Liver (tissue), 9 donors: ENCODE data around the gene INTS3. TPM values are rescaled to one million over a fixed set of nuclear protein-coding genes. Genes with fewer than 3 reads are reported as not detected.

ENCODE experiments used
- DNase-seq: peaks from one replicate; pipeline ENCODE4 v3.0.0-alpha.2; 2017; ENCODE audit warnings: low spot score
- H3K27ac ChIP-seq, 2 donors: one replicate each; pipeline ENCODE4 v1.7.0; 2013; ENCODE audit warnings: inconsistent platforms in 2 of 2, low read length in 2 of 2, control low read depth in 1 of 2, low read depth in 1 of 2, mild to moderate bottlenecking in 1 of 2
- H3K27me3 ChIP-seq, 4 donors: one replicate each; pipeline versions ENCODE4 v1.6.1 to v1.7.0; 2013; ENCODE audit warnings: low read length in 3 of 4, inconsistent platforms in 1 of 4, mild to moderate bottlenecking in 1 of 4, moderate library complexity in 1 of 4; ENCODE audit not compliant: control insufficient read depth in 4 of 4, insufficient read depth in 4 of 4
- H3K36me3 ChIP-seq, 4 donors: one replicate each; pipeline versions ENCODE4 v1.6.1 to v1.7.0; 2013; ENCODE audit warnings: low read length in 3 of 4, mild to moderate bottlenecking in 3 of 4, low read depth in 1 of 4, moderate library complexity in 1 of 4; ENCODE audit not compliant: control insufficient read depth in 4 of 4, insufficient read depth in 3 of 4
- H3K4me1 ChIP-seq, 4 donors: one replicate each; pipeline versions ENCODE4 v1.6.1 to v1.7.0; 2013; ENCODE audit warnings: low read length in 3 of 4, mild to moderate bottlenecking in 3 of 4, moderate library complexity in 1 of 4; ENCODE audit not compliant: control insufficient read depth in 4 of 4, insufficient read depth in 4 of 4
- H3K4me3 ChIP-seq, 3 donors: one replicate each; pipeline versions ENCODE4 v1.6.1 to v1.7.0; 2013; ENCODE audit warnings: low read length in 3 of 3, control low read depth in 1 of 3, low read depth in 1 of 3, mild to moderate bottlenecking in 1 of 3
- H3K9ac ChIP-seq, 2 donors: one replicate each; pipeline ENCODE4 v1.7.0; 2013; ENCODE audit warnings: low read length in 2 of 2, mild to moderate bottlenecking in 2 of 2, moderate library complexity in 2 of 2, control low read depth in 1 of 2, low read depth in 1 of 2
- H3K9me3 ChIP-seq, 4 donors: one replicate each; pipeline versions ENCODE4 v1.6.1 to v1.7.0; 2013; ENCODE audit warnings: low read length in 3 of 4; ENCODE audit not compliant: control insufficient read depth in 4 of 4
- ATF3 ChIP-seq: IDR thresholded peaks from 2 replicates; pipeline ENCODE4 v1.6.1; 2016; ENCODE audit warnings: antibody characterized with exemption
- CTCF ChIP-seq: fragments of 150-350 bp; IDR thresholded peaks from 2 replicates; pipeline ENCODE4 v1.5.1; 2017; ENCODE audit warnings: improper control_type of control experiment, low read depth, low read length; ENCODE audit not compliant: missing input control
- GABPA ChIP-seq, 2 donors: IDR thresholded peaks in 1 of 2; conservative IDR thresholded peaks in 1 of 2; 2 replicates each; pipeline ENCODE4 v1.6.1; 2016; ENCODE audit warnings: antibody characterized with exemption in 2 of 2, mild to moderate bottlenecking in 1 of 2, moderate library complexity in 1 of 2
- HNF4A ChIP-seq, 2 donors: conservative IDR thresholded peaks; 2 replicates each; pipeline ENCODE4 v1.6.1; 2016; ENCODE audit warnings: antibody characterized with exemption in 2 of 2, mild to moderate bottlenecking in 2 of 2
- MAX ChIP-seq: IDR thresholded peaks from 2 replicates; pipeline ENCODE4 v1.6.1; 2016; ENCODE audit warnings: antibody characterized with exemption
- NR2F2 ChIP-seq: IDR thresholded peaks from 2 replicates; pipeline ENCODE4 v1.6.1; 2016; ENCODE audit warnings: antibody characterized with exemption
- SP1 ChIP-seq: IDR thresholded peaks from 2 replicates; pipeline ENCODE4 v1.6.1; 2018; ENCODE audit warnings: antibody characterized with exemption, mild to moderate bottlenecking
- ZBTB33 ChIP-seq: IDR thresholded peaks from 2 replicates; pipeline ENCODE4 v1.6.1; 2016; ENCODE audit warnings: antibody characterized with exemption
- WGBS: extraction: QIAGEN DNeasy Blood & Tissue Kit; methylation state at CpG from one replicate; pipeline ENCODE4 v1.1.7; 2013; 5-methylcytosine and 5-hydroxymethylcytosine counted together
- polyA plus RNA-seq, 2 donors: library from polyadenylated mRNA; stranded (reverse) in 1 of 2; unstranded in 1 of 2; fragments of 200-250 nt in 1 of 2; fragments of >200 nt in 1 of 2; fragmentation: Nextera tagmentation in 1 of 2; extraction: Ambion mirVana in 1 of 2; gene quantifications; one replicate each; pipeline versions ENCODE4 v1.2.1 to v1.2.3, GENCODE V29; 2013 to 2015
- total RNA-seq, 2 donors: library from RNA; depleted of rRNA; stranded (reverse); fragments of >200 nt; gene quantifications; one replicate each; pipeline ENCODE4 v1.2.3, GENCODE V29; 2014
- donor health status: healthy.
- donor health status: healthy.
- donor health status: healthy.
- donor health status: healthy.
- donor health status: healthy.

Gene INTS3
- total and polyA plus RNA-seq, 4 donors, result 9.0 to 26.0 (median 15.2) TPM

- Histone ChIP-seq H3K4me1 (no peaks in the 10 kb centered on the region), H3K27ac (peak overlapping the region; percentile 61 to 67), H3K9me3 (no peaks in the 10 kb centered on the region), H3K36me3 (no peaks in the 10 kb centered on the region), H3K4me3 (no peak overlapping the region), H3K9ac (no peak overlapping the region), H3K27me3 (no peaks in the 10 kb centered on the region)
- 82% methylated on average over 12 of the region's 12 CpGs for WGBS
- TF ChIP-seq CTCF, result no peak
- no peak for TF ChIP-seq GABPA (IDR thresholded peaks at IDR 0.05 in 1 of 2, conservative IDR thresholded peaks at IDR 0.05 in 1 of 2)
- no peak for TF ChIP-seq ZBTB33
- no peak for TF ChIP-seq MAX
- DNase-seq, result peak; percentile 38
These were observed 30.4 kb upstream of the INTS3 start for GRCh38 chr1:153697191-153698019.

- 66% methylated on average over 29 of the region's 29 CpGs for WGBS
- Histone ChIP-seq H3K36me3 (no peaks in the 10 kb centered on the region), H3K27me3 (no peaks in the 10 kb centered on the region), H3K4me3 (no peak overlapping the region), H3K9ac (no peak overlapping the region), H3K4me1 (no peaks in the 10 kb centered on the region), H3K9me3 (no peaks in the 10 kb centered on the region), H3K27ac (peak overlapping the region; percentile 61 to 67)
- no peak for TF ChIP-seq ATF3
- TF ChIP-seq CTCF, result no peak
- peak; percentile 57 for TF ChIP-seq NR2F2
- no peak for TF ChIP-seq HNF4A (conservative IDR thresholded peaks at IDR 0.05)
- TF ChIP-seq SP1, result peak; percentile 32
- peak; percentile 56 for DNase-seq
These were observed 29.6 kb upstream of the INTS3 start for GRCh38 chr1:153698020-153698922.
